ENCODE measurements around the gene HOXA3. TPM values are rescaled to one million over a fixed set of nuclear protein-coding genes. Genes with fewer than 3 reads are reported as not detected.
A peak's percentile ranks its signal among the peaks of the same experiment; 100 is the strongest.

The HOXA3 gene
- total RNA-seq, 1 donor from 2014 or later, result 12.1 TPM

GRCh38 chr7:27174874-27175625 lies 22.7 kb upstream of the HOXA3 start:
- no peak for TF ChIP-seq CTCF (IDR thresholded peaks at IDR 0.05)
- peak; percentile 34 for DNase-seq (ENCODE audit: low spot score)
- Mint-ChIP-seq H3K27me3 (ENCODE audit: low read depth) (peaks cover 80% of the 10 kb centered on the region), H3K36me3 (ENCODE audit: low read depth) (peaks cover 13% of the 10 kb centered on the region), H3K9me3 (ENCODE audit: low read depth) (no peaks in the 10 kb centered on the region), H3K4me3 (ENCODE audit: unreplicated experiment) (no peak overlapping the region), H3K27ac (ENCODE audit: unreplicated experiment) (no peak overlapping the region), H3K4me1 (ENCODE audit: low read depth) (peaks cover 13% of the 10 kb centered on the region)

DNA sequence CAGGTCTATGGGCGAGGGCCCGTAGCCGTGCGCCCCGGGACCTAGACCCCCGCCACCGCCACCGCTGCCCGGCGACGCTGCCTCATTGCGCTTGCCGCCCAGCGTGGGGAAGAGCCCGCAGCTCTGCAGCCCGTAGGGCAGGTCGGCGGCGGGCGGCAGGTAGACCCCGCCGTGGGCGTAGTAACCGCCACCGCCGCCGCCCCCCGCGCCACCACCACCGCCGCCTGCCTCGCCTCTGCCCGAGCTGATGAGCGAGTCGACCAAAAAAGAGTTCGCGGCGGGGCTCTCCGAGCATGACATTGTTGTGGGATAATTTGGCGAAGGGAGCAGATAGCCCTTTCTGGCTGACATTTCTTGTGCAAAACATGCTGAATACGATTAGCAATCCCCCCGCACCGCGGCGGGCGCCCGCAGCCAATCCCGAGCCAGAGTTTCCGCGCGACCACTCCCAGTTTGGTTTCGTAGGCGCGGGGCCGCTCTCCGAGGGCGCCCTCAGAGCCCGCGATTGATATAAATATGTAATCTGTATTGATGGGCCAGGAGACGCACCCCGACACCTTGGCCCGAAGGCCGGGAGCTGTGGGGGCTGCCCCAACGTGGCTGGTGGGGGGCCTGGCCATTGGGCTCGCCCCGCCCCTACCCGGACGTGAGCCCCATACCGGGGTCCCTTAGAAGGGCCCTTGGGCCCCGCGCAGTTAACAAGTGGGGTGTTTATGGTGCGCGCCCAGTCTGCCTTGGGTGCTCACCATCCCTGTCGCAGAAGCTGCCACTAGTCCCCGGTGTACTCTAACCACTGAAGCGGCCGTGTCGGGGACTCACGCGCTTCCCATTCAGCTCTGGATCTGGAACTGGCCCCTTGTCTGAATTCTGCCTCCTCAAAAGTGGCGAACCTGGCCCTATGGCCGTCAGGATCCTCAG lies 21.8 kb upstream of the HOXA3 start, which contains the start of gene HOXA10:
HOXA10 (minus strand) TSS at position 365 of the 918 bp plus-strand sequence; CDS start at position 351, 14 bp downstream.
- peak; percentile 57 for DNase-seq (ENCODE audit: low spot score)
- no peak for TF ChIP-seq CTCF (IDR thresholded peaks at IDR 0.05)
- peaks cover 75% of the 10 kb centered on the region for H3K27me3 Mint-ChIP-seq (ENCODE audit: low read depth)
- H3K4me3 Mint-ChIP-seq (ENCODE audit: unreplicated experiment), result peak within 1 kb of the TSS; percentile 35
- H3K4me1 Mint-ChIP-seq (ENCODE audit: low read depth), result peaks cover 9% of the 10 kb centered on the region
- peaks cover 8% of the 10 kb centered on the region for H3K36me3 Mint-ChIP-seq (ENCODE audit: low read depth)
- H3K9me3 Mint-ChIP-seq (ENCODE audit: low read depth), result no peaks in the 10 kb centered on the region
- H3K27ac Mint-ChIP-seq (ENCODE audit: unreplicated experiment), result no peak within 1 kb of the TSS

DNA sequence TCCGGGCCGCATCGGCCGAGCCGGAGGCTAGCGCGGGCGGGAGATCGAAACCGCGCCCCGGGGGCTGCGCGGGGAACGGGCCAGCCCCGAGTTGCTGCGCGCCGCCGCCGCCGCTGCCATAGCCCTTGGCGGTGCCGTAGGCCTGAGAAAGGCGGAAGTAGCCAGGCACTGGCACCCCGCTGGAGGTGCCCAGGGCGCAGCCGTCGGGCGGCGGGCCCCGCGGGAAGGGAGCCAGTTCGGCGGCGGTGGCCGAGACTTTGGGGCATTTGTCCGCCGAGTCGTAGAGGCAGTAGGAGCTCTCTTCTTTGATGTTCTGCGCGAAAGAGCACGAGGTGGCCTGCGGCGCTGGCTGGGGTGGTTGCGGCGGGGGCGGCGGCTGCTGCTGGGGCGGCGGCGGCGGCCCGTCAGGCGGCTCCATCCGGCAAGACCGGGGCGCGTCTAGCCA lies 21.1 kb upstream of the HOXA3 start:
- peak; percentile 66 for DNase-seq (ENCODE audit: low spot score)
- peaks cover 74% of the 10 kb centered on the region for H3K27me3 Mint-ChIP-seq (ENCODE audit: low read depth)
- H3K4me3 Mint-ChIP-seq (ENCODE audit: unreplicated experiment), result no peak overlapping the region
- H3K9me3 Mint-ChIP-seq (ENCODE audit: low read depth), result no peaks in the 10 kb centered on the region
- H3K36me3 Mint-ChIP-seq (ENCODE audit: low read depth), result peaks cover 11% of the 10 kb centered on the region
- H3K4me1 Mint-ChIP-seq (ENCODE audit: low read depth), result peaks cover 11% of the 10 kb centered on the region
- no peak for TF ChIP-seq CTCF (IDR thresholded peaks at IDR 0.05)
- no peak overlapping the region for H3K27ac Mint-ChIP-seq (ENCODE audit: unreplicated experiment)

GRCh38 chr7:27172823-27173510 lies 20.6 kb upstream of the HOXA3 start:
- peaks cover 11% of the 10 kb centered on the region for H3K36me3 Mint-ChIP-seq (ENCODE audit: low read depth)
- H3K27me3 Mint-ChIP-seq (ENCODE audit: low read depth), result peaks cover 74% of the 10 kb centered on the region
- peak overlapping the region; percentile 35 for H3K4me3 Mint-ChIP-seq (ENCODE audit: unreplicated experiment)
- H3K4me1 Mint-ChIP-seq (ENCODE audit: low read depth), result peaks cover 11% of the 10 kb centered on the region
- no peak overlapping the region for H3K27ac Mint-ChIP-seq (ENCODE audit: unreplicated experiment)
- no peaks in the 10 kb centered on the region for H3K9me3 Mint-ChIP-seq (ENCODE audit: low read depth)
- peak; percentile 51 for DNase-seq (ENCODE audit: low spot score)
- no peak for TF ChIP-seq CTCF (IDR thresholded peaks at IDR 0.05)
